A549 (cell line): ENCODE data around the gene SPC24. TPM values are rescaled to one million over a fixed set of nuclear protein-coding genes. Genes with fewer than 3 reads are reported as not detected.

Experiments
- ATAC-seq, 2 experiments: fragments of 200-7000 bp in 1 of 2; fragments of >200 bp in 1 of 2; cut with Nextera tagmentation in 1 of 2; cut with Tn5 transposase in 1 of 2; 3 replicates each; pipeline versions ENCODE4 v1.8.0 to v1.9.1; 2018 to 2020; ENCODE audit warnings: mild to moderate bottlenecking in 1 of 2, moderate library complexity in 1 of 2
- CTCF ChIA-PET: fragments of 300-600 bp; sonication (Branson Sonifier 250); formaldehyde crosslinking; extraction: SDS; loops from one replicate; lab custom pipeline; 2021; ENCODE audit warnings: antibody characterized with exemption, inconsistent platforms; lab: Yijun Ruan, JAX
- POLR2A ChIA-PET: fragments of 350-600 bp; formaldehyde crosslinking; extraction: SDS; loops from one replicate; lab custom pipeline; 2021; ENCODE audit warnings: antibody characterized with exemption, inconsistent platforms; lab: Yijun Ruan, JAX
- DNase-seq, 2 experiments: peaks; one replicate each; pipeline versions ENCODE4 v3.0.0 to v3.0.0-alpha.2; 2011 to 2016; ENCODE audit warnings: low read depth in 1 of 2, low spot score in 1 of 2
- FAIRE-seq: peaks from 2 replicates; lab custom pipeline; 2011; peaks lifted over from hg19 to GRCh38; lab: Jason Lieb, UNC
- H3K27ac ChIP-seq, 2 experiments: fragments of >200 bp; sonication (Bioruptor Twin); formaldehyde crosslinking; 3 replicates each; pipeline ENCODE4 v1.5.1; 2016 to 2017
- H3K4me1 ChIP-seq: fragments of >200 bp; sonication (Bioruptor Twin); formaldehyde crosslinking; 3 replicates; pipeline ENCODE4 v1.6.1; 2016
- H3K4me2 ChIP-seq: fragments of >200 bp; sonication (Bioruptor Twin); formaldehyde crosslinking; 3 replicates; pipeline ENCODE4 v1.6.1; 2016
- H3K4me3 ChIP-seq: fragments of >200 bp; sonication (Bioruptor Twin); formaldehyde crosslinking; 3 replicates; pipeline ENCODE4 v1.5.1; 2016
- H3K9me3 ChIP-seq: fragments of >200 bp; sonication (Bioruptor Twin); formaldehyde crosslinking; 3 replicates; pipeline ENCODE4 v1.6.1; 2016
- CBX8 ChIP-seq: fragments of 200-600 bp; sonication (generic); IDR thresholded peaks from 2 replicates; pipeline ENCODE4 v1.6.1; 2016
- CEBPB ChIP-seq, 2 experiments: fragments of >200 bp in 1 of 2; sonication (Bioruptor Twin) in 1 of 2; formaldehyde crosslinking in 1 of 2; IDR thresholded peaks; 2 replicates each; pipeline ENCODE4 v1.6.1; 2012 to 2016
- CHD2 ChIP-seq: fragments of 150-350 bp; IDR thresholded peaks from 2 replicates; pipeline ENCODE4 v1.6.1; 2014; ENCODE audit warnings: low read length; ENCODE audit not compliant: partially characterized antibody
- E2F6 ChIP-seq: IDR thresholded peaks from 2 replicates; pipeline ENCODE4 v1.6.1; 2012; ENCODE audit warnings: low read depth, borderline replicate concordance
- FOSB ChIP-seq: fragments of 250-450 bp; sonication (Bioruptor Pico); IDR thresholded peaks from 2 replicates; pipeline ENCODE4 v1.5.0; 2020; ENCODE audit warnings: mild to moderate bottlenecking, moderate library complexity
- FOXS1 ChIP-seq: fragments of 250-450 bp; sonication (Bioruptor Pico); IDR thresholded peaks from 2 replicates; pipeline ENCODE4 v1.5.0; 2020; ENCODE audit warnings: mild to moderate bottlenecking, moderate library complexity
- GATA3 ChIP-seq: IDR thresholded peaks from 2 replicates; pipeline ENCODE4 v1.6.1; 2012; ENCODE audit warnings: borderline replicate concordance
- JUN ChIP-seq, 2 experiments: fragments of >200 bp; sonication (Bioruptor Twin); formaldehyde crosslinking; IDR thresholded peaks; 2 replicates in 1 of 2; 3 replicates in 1 of 2; pipeline ENCODE4 v1.6.1; 2016 to 2017
- NFE2L2 ChIP-seq: fragments of 150-350 bp; conservative IDR thresholded peaks from 2 replicates; pipeline ENCODE4 v1.6.1; 2014; ENCODE audit warnings: low read length
- RAD21 ChIP-seq, 2 experiments: fragments of >200 bp in 1 of 2; sonication (Bioruptor Twin) in 1 of 2; formaldehyde crosslinking in 1 of 2; IDR thresholded peaks in 1 of 2; conservative IDR thresholded peaks in 1 of 2; 2 replicates in 1 of 2; 3 replicates in 1 of 2; pipeline ENCODE4 v1.6.1; 2012 to 2018; ENCODE audit warnings: inconsistent platforms in 1 of 2
- RNF2 ChIP-seq: fragments of 200-600 bp; sonication (generic); IDR thresholded peaks from 2 replicates; pipeline ENCODE4 v1.6.1; 2016; ENCODE audit warnings: low read depth, mild to moderate bottlenecking, antibody characterized with exemption, moderate library complexity, borderline replicate concordance
- SMC3 ChIP-seq: fragments of >200 bp; sonication (Bioruptor Twin); formaldehyde crosslinking; IDR thresholded peaks from 3 replicates; pipeline ENCODE4 v1.6.1; 2018; ENCODE audit warnings: inconsistent platforms
- TFCP2L1 ChIP-seq: fragments of 250-450 bp; sonication (Bioruptor Pico); IDR thresholded peaks from 2 replicates; pipeline ENCODE4 v1.5.0; 2021; ENCODE audit warnings: mild to moderate bottlenecking
- TP53 ChIP-seq: fragments of 250-450 bp; sonication (Bioruptor Pico); IDR thresholded peaks from 2 replicates; pipeline ENCODE4 v1.5.0; 2021; ENCODE audit warnings: mild to moderate bottlenecking, moderate library complexity
- ZC3H11A ChIP-seq: fragments of 450-650 bp; IDR thresholded peaks from 2 replicates; pipeline ENCODE4 v1.6.1; 2014; ENCODE audit warnings: antibody characterized with exemption, mild to moderate bottlenecking
- WGBS: methylation state at CpG from one replicate; pipeline ENCODE4 v1.1.6; 2017; ENCODE audit errors: missing lambda C conversion rate; 5-methylcytosine and 5-hydroxymethylcytosine counted together
- polyA plus RNA-seq, 4 experiments: library from polyadenylated mRNA; depleted of rRNA in 3 of 4; stranded (reverse); fragments of >200 nt; fragmentation: RNase III in 1 of 4; extraction: RNeasy Plus Mini Kit Qiagen cat#74134 plus additional on column Dnase treatment in 1 of 4; gene quantifications; 2 replicates in 3 of 4; 3 replicates in 1 of 4; pipeline ENCODE4 v1.2.3, GENCODE V29; 2011 to 2017
- TF ChIP-seq, protein P1 (sequence below): fragments of >200 bp; sonication (Bioruptor Twin); formaldehyde crosslinking; IDR thresholded peaks from 3 replicates; pipeline ENCODE4 v1.5.1; 2016
- TF ChIP-seq, protein P2 (sequence below): fragments of 250-450 bp; sonication (Bioruptor Pico); IDR thresholded peaks from 2 replicates; pipeline ENCODE4 v1.5.0; 2021; ENCODE audit warnings: mild to moderate bottlenecking, moderate library complexity, borderline replicate concordance
- TF ChIP-seq, protein P3 (sequence below): IDR thresholded peaks from 2 replicates; pipeline ENCODE4 v1.6.1; 2012

SPC24 gene
- polyA plus RNA-seq, 2 of the 4 experiments (the other 2 are of a cell fraction) = 16.5 to 22.2 TPM

- POLR2A ChIA-PET = no interaction called here
These were observed 40.1 kb upstream of the SPC24 start for GRCh38 chr19:11195681-11196080.

DNA sequence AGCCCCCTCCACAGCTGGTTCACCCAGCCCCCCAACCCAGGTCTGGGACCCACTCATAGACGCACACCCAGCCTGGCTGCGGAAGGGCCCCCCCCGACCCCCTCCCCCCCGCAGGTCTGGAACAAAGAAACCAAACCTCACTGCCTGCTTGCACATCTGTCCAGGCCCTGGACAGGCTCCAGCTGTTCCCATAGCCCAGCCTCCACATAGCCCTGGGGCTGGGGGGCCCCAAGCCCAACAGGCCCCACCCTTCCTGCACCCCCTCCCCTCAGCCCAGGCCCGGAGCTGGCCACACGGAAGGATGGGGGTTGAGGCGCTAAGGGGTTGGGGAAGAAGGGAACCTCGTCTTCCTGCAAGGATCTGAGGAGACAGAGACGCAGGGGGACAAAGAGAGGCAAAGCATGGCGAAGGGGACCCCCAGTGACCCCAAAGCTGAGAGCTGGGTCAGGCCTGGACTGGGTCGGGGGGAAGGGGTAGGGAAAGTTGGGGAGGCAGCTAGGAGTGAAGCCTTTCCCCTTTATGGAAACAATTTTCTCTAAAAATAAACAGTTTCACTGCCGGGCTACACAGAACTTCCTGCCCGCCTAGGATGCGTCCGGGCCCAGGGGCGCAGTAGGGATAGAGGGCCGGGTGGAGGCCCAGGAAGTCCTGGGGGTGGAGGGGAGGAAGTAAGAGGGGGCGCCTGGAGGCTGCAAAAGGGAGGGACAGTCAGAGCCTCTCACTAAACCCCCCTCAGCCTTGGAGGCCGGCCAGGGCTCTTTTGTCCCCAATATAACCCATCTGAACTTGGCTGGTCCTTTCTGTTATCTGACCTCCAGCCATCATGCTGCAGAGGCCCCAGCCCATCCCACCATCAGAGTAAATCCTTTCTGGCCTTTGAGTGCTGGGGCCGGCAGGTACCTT, 39.3 kb upstream of the SPC24 start:
- FAIRE-seq (no peak), ATAC-seq (no peak), DNase-seq (no peak)
- 80% methylated on average over 12 of the region's 20 CpGs for WGBS
- POLR2A ChIA-PET = no interaction called here
- peak overlapping the region; percentile 30 to 67; a peak in 4 of 6 replicates for H3K27ac ChIP-seq
- CTCF ChIA-PET = interaction anchor here (1.4 kb wide), 1 partner anchor 9 kb away, joined by 3 read pairs; no protein-coding TSS in a partner anchor
- TF ChIP-seq RNF2 (no peak), ZC3H11A (no peak), CEBPB (IDR thresholded peaks at IDR 0.05) (no peak), CHD2 (no peak), RAD21 (conservative IDR thresholded peaks at IDR 0.05 in 1 of 2, IDR thresholded peaks at IDR 0.05 in 1 of 2) (no peak), E2F6 (no peak), CBX8 (no peak), SMC3 (no peak), TFCP2L1 (CRISPR knock-in tag) (no peak)
- TF ChIP-seq, protein P1, sequence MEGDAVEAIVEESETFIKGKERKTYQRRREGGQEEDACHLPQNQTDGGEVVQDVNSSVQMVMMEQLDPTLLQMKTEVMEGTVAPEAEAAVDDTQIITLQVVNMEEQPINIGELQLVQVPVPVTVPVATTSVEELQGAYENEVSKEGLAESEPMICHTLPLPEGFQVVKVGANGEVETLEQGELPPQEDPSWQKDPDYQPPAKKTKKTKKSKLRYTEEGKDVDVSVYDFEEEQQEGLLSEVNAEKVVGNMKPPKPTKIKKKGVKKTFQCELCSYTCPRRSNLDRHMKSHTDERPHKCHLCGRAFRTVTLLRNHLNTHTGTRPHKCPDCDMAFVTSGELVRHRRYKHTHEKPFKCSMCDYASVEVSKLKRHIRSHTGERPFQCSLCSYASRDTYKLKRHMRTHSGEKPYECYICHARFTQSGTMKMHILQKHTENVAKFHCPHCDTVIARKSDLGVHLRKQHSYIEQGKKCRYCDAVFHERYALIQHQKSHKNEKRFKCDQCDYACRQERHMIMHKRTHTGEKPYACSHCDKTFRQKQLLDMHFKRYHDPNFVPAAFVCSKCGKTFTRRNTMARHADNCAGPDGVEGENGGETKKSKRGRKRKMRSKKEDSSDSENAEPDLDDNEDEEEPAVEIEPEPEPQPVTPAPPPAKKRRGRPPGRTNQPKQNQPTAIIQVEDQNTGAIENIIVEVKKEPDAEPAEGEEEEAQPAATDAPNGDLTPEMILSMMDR = no peak
- TF ChIP-seq, protein P2, sequence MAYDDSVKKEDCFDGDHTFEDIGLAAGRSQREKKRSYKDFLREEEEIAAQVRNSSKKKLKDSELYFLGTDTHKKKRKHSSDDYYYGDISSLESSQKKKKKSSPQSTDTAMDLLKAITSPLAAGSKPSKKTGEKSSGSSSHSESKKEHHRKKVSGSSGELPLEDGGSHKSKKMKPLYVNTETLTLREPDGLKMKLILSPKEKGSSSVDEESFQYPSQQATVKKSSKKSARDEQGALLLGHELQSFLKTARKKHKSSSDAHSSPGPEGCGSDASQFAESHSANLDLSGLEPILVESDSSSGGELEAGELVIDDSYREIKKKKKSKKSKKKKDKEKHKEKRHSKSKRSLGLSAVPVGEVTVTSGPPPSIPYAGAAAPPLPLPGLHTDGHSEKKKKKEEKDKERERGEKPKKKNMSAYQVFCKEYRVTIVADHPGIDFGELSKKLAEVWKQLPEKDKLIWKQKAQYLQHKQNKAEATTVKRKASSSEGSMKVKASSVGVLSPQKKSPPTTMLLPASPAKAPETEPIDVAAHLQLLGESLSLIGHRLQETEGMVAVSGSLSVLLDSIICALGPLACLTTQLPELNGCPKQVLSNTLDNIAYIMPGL = no peak
- no peak overlapping the region for H3K4me3 ChIP-seq
- H3K4me1 ChIP-seq = peaks cover 46% of the 10 kb centered on the region
- H3K4me2 ChIP-seq = peak overlapping the region; percentile 78
- no peaks in the 10 kb centered on the region for H3K9me3 ChIP-seq

More at GRCh38 chr19:11195681-11196080, 40.1 kb upstream of the SPC24 start:
- peaks cover 39% of the 10 kb centered on the region for H3K4me1 ChIP-seq
- CTCF ChIA-PET = no interaction called here
- FAIRE-seq = no peak
- H3K4me2 ChIP-seq = peak overlapping the region; percentile 78
- peak overlapping the region; percentile 27 to 67; a peak in 2 of 6 replicates for H3K27ac ChIP-seq
- H3K4me3 ChIP-seq = no peak overlapping the region
- no peak for ATAC-seq
- DNase-seq = no peak
- TF ChIP-seq CEBPB (IDR thresholded peaks at IDR 0.05) (no peak), GATA3 (no peak), JUN (IDR thresholded peaks at IDR 0.05) (no peak), FOSB (CRISPR knock-in tag) (no peak), FOXS1 (CRISPR knock-in tag) (no peak), TP53 (CRISPR knock-in tag) (no peak), TFCP2L1 (CRISPR knock-in tag) (no peak), NFE2L2 (no peak)
- TF ChIP-seq, protein P1 = no peak
- TF ChIP-seq, protein P3, sequence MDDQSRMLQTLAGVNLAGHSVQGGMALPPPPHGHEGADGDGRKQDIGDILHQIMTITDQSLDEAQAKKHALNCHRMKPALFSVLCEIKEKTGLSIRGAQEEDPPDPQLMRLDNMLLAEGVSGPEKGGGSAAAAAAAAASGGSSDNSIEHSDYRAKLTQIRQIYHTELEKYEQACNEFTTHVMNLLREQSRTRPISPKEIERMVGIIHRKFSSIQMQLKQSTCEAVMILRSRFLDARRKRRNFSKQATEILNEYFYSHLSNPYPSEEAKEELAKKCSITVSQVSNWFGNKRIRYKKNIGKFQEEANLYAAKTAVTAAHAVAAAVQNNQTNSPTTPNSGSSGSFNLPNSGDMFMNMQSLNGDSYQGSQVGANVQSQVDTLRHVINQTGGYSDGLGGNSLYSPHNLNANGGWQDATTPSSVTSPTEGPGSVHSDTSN = no peak
- 87% methylated on average over 10 of the region's 12 CpGs for WGBS
- H3K9me3 ChIP-seq = no peaks in the 10 kb centered on the region
